ENCODE results near the gene KRT72.

DNA sequence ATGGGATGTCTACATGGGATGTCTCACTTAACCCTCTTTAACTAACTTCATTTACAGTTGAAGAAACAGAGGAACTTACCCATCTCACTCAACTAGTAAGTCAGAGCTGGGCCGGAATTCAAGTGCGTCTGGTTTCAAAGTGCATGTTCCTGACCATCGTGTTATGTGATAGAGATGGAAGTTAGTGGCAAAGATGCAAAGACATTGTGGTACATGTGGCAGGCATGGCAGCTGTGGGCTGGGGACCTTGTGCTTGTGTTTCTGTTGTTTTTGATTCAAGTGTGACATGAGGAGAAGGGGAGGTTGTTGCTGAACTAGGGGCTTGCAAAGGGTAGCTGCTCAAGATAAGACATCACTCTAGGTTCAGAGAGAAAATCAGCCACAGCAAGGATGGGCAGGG, 25.3 kb downstream of the KRT72 start:
- TF ChIP-seq, protein P1, sequence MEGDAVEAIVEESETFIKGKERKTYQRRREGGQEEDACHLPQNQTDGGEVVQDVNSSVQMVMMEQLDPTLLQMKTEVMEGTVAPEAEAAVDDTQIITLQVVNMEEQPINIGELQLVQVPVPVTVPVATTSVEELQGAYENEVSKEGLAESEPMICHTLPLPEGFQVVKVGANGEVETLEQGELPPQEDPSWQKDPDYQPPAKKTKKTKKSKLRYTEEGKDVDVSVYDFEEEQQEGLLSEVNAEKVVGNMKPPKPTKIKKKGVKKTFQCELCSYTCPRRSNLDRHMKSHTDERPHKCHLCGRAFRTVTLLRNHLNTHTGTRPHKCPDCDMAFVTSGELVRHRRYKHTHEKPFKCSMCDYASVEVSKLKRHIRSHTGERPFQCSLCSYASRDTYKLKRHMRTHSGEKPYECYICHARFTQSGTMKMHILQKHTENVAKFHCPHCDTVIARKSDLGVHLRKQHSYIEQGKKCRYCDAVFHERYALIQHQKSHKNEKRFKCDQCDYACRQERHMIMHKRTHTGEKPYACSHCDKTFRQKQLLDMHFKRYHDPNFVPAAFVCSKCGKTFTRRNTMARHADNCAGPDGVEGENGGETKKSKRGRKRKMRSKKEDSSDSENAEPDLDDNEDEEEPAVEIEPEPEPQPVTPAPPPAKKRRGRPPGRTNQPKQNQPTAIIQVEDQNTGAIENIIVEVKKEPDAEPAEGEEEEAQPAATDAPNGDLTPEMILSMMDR (IDR thresholded peaks at IDR 0.05), result no peak
- TF ChIP-seq POLR2A (IDR thresholded peaks at IDR 0.05) (no peak), POLR2AphosphoS5 (IDR thresholded peaks at IDR 0.05) (no peak), EP300 (IDR thresholded peaks at IDR 0.05) (no peak)
